ENCODE measurements around the gene OAT. TPM values are rescaled to one million over a fixed set of nuclear protein-coding genes. Genes with fewer than 3 reads are reported as not detected.

The OAT gene
- total RNA-seq, 2 donors from 2014 or later: 22.8 to 40.9 TPM

GRCh38 chr10:124388823-124389612, 29.7 kb downstream of the OAT start:
- 2 to 4% methylated on average over 13 to 66 of the region's 74 CpGs for WGBS, 2 donors
- no peaks in the 10 kb centered on the region for H3K9me3 ChIP-seq
- peak; percentile 86 to 99 (median 94) for TF ChIP-seq CTCF (IDR thresholded peaks at IDR 0.05)
- peak in 1 of 3 donors; percentile 28 for TF ChIP-seq POLR2A (IDR thresholded peaks at IDR 0.05)
- no peak overlapping the region for H3K27ac ChIP-seq
- H3K36me3 ChIP-seq (replicated peaks in 1 of 2; ENCODE audit: insufficient read depth in 1 of 2, low read depth in 2 of 2): no peaks in the 10 kb centered on the region
- peak; percentile 98 for ATAC-seq
- peaks cover 12% of the 10 kb centered on the region for H3K4me1 ChIP-seq
- DNase-seq: peak; percentile 88 to 93 (median 92)
- H3K27me3 ChIP-seq: no peaks in the 10 kb centered on the region
- intact Hi-C loops (cut with DNase I): no loop called here
- H3K4me3 ChIP-seq: no peak overlapping the region

- TF ChIP-seq POLR2A (IDR thresholded peaks at IDR 0.05) (no peak), CTCF (IDR thresholded peaks at IDR 0.05) (no peak)
- Histone ChIP-seq H3K4me1 (peaks cover 12% of the 10 kb centered on the region), H3K36me3 (replicated peaks in 1 of 2; ENCODE audit: insufficient read depth in 1 of 2, low read depth in 2 of 2) (no peaks in the 10 kb centered on the region), H3K9me3 (no peaks in the 10 kb centered on the region), H3K4me3 (no peak overlapping the region), H3K27ac (no peak overlapping the region), H3K27me3 (no peaks in the 10 kb centered on the region)
- DNase-seq (no peak), ATAC-seq (no peak)
- intact Hi-C loops (cut with DNase I): no loop called here
- WGBS, 2 donors: 75 to 96% methylated on average over 4 to 8 of the region's 9 CpGs
Observed at GRCh38 chr10:124388476-124388822, 30.3 kb downstream of the OAT start.

- Histone ChIP-seq H3K4me1 (peaks cover 12% of the 10 kb centered on the region), H3K27me3 (no peaks in the 10 kb centered on the region), H3K27ac (no peak overlapping the region), H3K9me3 (no peaks in the 10 kb centered on the region), H3K36me3 (replicated peaks in 1 of 2; ENCODE audit: insufficient read depth in 1 of 2, low read depth in 2 of 2) (no peaks in the 10 kb centered on the region), H3K4me3 (no peak overlapping the region)
- WGBS, 2 donors: 67 to 75% methylated on average over 2 to 10 of the region's 10 CpGs
- ATAC-seq (no peak), DNase-seq (no peak)
- intact Hi-C loops (cut with DNase I): no loop called here
- TF ChIP-seq POLR2A (IDR thresholded peaks at IDR 0.05) (no peak), CTCF (IDR thresholded peaks at IDR 0.05) (no peak)
Observed at GRCh38 chr10:124387078-124387874, 31.4 kb downstream of the OAT start.

GRCh38 chr10:124386186-124387077, 32.3 kb downstream of the OAT start:
- intact Hi-C loops (cut with DNase I): no loop called here
- H3K36me3 ChIP-seq (replicated peaks in 1 of 2; ENCODE audit: insufficient read depth in 1 of 2, low read depth in 2 of 2): no peaks in the 10 kb centered on the region
- no peaks in the 10 kb centered on the region for H3K27me3 ChIP-seq
- peaks cover 12% of the 10 kb centered on the region for H3K4me1 ChIP-seq
- DNase-seq: no peak
- ATAC-seq: no peak
- H3K9me3 ChIP-seq: no peaks in the 10 kb centered on the region
- no peak for TF ChIP-seq POLR2A (IDR thresholded peaks at IDR 0.05)
- TF ChIP-seq CTCF (IDR thresholded peaks at IDR 0.05): no peak
- H3K27ac ChIP-seq: no peak overlapping the region
- H3K4me3 ChIP-seq: no peak overlapping the region
- WGBS, 2 donors: 74 to 87% methylated on average over 7 to 21 of the region's 21 CpGs
